NB4 (cell line): ENCODE results near the gene LTB4R.

Experiments used
- CTCF ChIP-seq: IDR thresholded peaks from one replicate; pipeline ENCODE4 v1.5.1; 2012; ENCODE audit warnings: low read depth, low read length
- MYC ChIP-seq: IDR thresholded peaks from 2 replicates; pipeline ENCODE4 v1.6.1; 2011; ENCODE audit warnings: low read depth, low read length
- POLR2A ChIP-seq: IDR thresholded peaks from 2 replicates; pipeline ENCODE4 v1.6.1; 2011; ENCODE audit warnings: mild to moderate bottlenecking; ENCODE audit not compliant: insufficient read length; ENCODE audit errors: extremely low read depth
- TF ChIP-seq, protein P1 (sequence below): IDR thresholded peaks from 2 replicates; pipeline ENCODE4 v1.6.1; 2011; ENCODE audit warnings: low read depth, low read length

GRCh38 chr14:24274101-24274543 lies 37.2 kb upstream of the LTB4R start:
- TF ChIP-seq POLR2A = no peak
- TF ChIP-seq CTCF = no peak
- TF ChIP-seq MYC = no peak
- TF ChIP-seq, protein P1, sequence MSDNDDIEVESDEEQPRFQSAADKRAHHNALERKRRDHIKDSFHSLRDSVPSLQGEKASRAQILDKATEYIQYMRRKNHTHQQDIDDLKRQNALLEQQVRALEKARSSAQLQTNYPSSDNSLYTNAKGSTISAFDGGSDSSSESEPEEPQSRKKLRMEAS = no peak
